ENCODE data around the gene CKAP2L.

DNA sequence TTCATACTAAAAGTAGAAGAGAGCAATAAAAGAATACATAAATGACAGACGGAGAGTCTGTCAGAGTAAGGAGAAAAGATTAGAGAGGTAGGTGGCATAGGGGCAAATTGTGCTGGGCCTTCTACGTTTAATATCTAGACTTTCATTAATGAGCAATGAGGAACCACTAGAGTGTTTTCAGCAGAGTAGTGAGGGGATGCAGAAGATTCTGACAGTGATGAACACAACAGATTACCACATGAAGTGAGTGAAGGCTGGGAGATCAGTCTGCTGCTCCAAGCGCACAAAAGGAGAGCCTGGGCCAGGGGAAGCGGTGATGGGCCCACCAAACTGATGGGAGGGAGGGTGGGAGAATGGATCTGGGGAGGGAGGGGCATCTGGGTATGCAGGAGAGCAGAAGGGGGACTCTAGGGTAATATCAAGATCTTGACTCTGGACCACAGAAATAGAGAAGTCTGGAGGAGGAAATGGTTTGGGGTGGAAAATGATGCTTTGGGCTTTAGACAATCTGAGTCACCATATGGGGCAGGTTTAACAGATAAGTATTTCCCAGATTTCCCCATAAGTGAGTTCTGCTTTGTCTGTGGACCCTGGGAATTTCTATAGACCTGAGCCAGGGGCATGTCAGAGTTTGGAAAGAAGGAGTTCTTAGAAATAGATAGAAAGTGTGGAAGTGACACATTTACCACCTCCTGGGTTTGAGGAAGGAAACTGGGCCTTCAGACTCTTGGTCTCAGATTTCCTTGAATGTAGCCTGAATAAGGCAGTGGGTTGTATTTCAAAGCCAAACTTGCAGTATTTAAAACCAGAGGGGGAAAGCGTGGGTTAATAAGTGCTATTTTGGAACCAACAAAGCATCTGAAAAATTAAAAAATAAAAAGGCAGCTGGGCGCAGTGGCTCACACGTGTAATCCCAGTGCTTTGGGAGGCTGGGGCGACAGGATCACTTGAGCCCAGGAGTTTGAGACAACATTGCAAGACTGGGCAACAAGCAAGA is 34.9 kb upstream of the CKAP2L start:
- TF ChIP-seq CTCF (IDR thresholded peaks at IDR 0.05): no peak
- TF ChIP-seq POLR2A (IDR thresholded peaks at IDR 0.05): no peak
